GM18909 (cell line): ENCODE results near the gene SRSF6.
"Not testable (repeated sequence)": the region's sequence is repeated elsewhere in the genome, so short reads cannot be mapped to it uniquely, and the experiment has no call there.

Experiments used
- ATAC-seq: cut with Tn5 transposase; IDR thresholded peaks from one replicate; pipeline ENCODE4 v1.9.1; 2021; ENCODE audit warnings: mild to moderate bottlenecking; ENCODE audit not compliant: unreplicated experiment, poor library complexity

Gene SRSF6

DNA sequence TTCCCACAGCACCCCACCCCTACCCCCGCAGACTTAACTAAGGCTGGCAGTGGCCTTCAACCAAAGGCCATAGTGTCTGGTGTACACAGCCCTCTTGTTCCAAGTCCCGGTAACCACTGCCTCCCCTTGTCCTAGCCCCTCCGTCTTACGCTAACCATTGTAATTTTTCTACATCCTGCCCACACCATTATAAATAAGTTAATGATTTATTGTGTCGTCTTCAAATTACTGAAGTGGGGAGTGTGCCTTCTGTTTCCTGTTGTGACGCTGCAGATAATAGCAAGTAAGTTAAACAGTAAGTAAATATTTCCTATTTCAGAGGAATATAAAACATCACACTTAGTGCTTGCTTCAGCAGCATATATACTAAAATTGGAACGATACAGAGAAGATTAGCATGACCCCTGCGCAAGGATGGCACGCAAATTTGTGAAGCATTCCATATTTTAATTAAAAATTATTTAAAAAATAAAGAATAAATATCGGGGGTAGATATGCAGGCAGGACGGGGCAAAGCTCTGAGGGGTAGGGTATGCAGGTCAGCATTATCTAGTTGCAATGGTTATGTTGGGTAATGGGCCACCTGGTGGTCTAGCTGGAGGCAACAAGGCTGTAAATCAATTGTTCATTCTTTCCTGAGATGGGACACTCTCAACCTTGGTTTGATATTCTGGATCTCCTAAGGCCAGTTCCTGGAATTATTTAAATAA is 15.1 kb downstream of the SRSF6 start:
- no peak for ATAC-seq

DNA sequence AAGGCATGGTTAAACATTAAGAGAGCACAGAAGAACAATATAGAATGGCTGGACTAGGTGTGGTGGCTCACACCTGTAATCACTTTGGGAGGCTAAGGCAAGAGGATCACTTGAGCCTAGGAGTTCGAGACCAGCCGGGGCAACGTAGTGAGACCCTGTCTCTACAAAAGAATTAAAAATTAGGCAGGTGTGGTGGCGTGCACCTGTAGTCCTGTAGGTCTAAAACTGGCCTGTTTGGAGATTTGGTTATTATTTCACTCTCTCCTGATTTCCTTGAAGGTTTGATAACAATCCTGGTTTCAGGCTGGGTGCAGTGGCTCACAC is 15.6 kb downstream of the SRSF6 start:
- no peak for ATAC-seq

DNA sequence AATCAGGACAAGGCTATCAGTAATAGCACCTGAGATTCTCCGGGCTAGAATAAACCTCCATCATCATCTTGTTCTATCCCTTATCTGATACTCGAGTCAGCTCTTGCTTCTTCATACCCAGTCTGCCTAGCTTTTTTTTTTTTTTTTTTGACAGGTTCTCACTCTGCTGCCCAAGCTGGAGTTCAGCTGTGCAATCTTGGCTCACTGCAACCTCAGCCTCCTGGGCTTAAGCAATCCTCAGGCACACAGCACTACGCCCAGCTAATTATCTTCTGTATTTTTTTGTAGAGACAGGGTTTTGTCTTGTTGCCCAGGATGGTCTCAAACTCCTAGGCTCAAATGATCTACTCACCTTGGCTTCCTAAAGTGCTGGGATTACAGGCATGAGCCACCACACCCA is 19.5 kb downstream of the SRSF6 start:
- no peak for ATAC-seq

DNA sequence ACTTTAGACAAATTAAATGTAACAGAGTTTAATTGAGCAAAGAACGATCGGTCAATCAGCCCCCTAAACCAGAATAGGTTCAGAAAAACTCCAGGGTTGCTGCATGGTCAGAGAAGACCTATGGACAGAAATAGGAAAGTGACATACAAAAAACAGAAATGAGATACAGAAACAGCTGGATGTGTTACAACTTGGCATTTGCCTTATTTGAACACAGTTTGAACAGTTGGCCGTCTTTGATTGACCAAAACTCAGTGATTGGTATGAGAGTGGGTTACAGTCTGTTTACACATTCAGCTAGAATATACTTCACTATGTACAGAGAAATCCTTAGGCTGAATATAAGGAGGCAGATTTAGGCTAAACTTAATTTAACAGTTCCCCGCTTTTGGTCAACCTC is 19.9 kb downstream of the SRSF6 start:
- ATAC-seq = no peak

DNA sequence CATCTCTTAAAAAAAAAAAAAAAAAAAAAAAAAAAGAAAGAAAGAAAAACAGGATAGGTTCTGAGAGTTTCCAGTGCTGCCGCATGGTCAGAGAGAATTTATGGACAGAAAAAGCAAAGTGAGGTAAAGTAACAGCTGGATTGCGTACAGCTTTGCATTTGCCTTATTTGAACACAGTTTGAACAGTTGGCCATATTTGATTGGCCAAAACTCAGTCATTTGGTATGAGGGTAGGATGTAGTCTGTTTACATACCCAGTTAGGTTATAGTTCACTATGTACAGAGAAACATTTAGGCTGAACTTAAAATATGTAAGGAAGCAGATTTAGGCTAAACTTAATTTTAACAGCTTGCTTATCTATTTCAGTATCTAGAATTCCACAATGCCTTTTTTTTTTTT is 32.3 kb downstream of the SRSF6 start:
- no peak for ATAC-seq

DNA sequence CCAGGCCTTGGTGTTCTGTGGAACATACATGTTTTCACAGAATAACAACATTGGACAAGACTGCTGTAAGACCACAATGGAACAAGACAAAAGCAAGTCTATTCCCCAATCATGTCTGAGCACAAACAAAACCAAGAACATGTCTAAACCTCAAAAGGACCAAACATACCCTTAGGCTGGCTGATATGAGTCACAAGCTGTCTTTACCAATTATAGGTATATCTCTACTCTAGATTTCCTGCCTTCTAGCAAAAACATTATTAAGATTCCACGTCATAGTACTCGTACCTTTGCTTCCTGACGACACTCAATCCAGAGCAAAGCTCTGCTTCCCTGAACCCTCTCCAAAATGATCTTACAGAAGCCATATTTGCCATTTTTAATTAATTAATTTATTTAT is 34.4 kb downstream of the SRSF6 start:
- no peak for ATAC-seq

DNA sequence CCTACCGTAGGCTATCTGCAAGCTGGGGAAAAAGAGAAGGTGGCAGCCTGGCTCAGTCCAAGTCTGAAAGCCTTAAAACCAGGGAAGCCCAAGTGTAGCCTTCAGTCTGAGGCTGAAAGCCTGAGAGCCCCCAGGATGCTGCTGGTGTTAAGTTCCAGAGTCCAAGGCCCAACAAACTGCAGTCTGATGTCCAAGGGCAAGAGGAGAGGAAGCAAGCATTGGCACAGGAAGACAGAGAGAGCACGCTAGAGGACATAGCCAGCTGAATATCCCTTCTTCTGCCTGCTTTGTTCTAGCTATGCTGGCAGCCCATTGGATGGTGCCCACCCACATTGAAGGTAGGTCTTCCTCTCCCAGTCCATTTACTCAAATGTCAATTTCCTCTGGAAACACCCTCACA is 37.7 kb downstream of the SRSF6 start:
- ATAC-seq = no peak

DNA sequence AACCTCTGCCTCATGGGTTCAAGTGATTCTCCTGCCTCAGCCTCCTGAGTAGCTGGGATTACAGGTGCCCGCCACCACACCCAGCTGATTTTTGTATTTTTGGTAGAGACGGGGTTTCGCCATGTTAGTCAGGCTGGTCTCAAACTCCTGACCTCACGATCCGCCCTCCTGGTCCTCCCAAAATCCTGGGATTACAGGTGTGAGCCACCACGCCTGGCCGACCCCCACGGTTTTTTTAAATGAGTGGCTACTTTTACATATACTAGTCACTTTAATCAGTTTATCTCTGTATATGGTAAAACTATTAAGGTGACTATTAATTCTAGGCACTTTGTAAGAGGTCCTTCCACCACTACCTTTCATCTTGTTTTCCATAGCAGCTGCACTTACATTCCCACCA is 44.3 kb downstream of the SRSF6 start:
- not testable (repeated sequence) for ATAC-seq

DNA sequence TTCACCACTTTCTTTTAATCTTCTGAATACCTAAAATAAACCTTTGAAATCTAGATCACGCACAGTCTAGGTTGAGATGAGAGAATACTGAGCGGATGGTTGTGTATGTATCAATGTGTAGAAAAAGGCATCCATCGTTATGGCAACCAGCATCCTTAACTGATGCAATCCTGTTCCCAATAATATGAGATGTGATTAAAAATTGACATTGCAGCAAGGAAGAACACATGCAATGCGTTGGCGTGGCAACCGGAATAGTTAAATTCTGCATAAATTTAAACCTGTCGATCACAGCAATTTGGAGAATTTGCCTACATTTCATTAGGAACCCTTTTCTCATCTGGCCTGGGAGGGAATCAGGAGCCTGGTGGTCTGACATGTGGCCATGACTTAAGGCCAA is 48.5 kb downstream of the SRSF6 start:
- ATAC-seq = no peak

DNA sequence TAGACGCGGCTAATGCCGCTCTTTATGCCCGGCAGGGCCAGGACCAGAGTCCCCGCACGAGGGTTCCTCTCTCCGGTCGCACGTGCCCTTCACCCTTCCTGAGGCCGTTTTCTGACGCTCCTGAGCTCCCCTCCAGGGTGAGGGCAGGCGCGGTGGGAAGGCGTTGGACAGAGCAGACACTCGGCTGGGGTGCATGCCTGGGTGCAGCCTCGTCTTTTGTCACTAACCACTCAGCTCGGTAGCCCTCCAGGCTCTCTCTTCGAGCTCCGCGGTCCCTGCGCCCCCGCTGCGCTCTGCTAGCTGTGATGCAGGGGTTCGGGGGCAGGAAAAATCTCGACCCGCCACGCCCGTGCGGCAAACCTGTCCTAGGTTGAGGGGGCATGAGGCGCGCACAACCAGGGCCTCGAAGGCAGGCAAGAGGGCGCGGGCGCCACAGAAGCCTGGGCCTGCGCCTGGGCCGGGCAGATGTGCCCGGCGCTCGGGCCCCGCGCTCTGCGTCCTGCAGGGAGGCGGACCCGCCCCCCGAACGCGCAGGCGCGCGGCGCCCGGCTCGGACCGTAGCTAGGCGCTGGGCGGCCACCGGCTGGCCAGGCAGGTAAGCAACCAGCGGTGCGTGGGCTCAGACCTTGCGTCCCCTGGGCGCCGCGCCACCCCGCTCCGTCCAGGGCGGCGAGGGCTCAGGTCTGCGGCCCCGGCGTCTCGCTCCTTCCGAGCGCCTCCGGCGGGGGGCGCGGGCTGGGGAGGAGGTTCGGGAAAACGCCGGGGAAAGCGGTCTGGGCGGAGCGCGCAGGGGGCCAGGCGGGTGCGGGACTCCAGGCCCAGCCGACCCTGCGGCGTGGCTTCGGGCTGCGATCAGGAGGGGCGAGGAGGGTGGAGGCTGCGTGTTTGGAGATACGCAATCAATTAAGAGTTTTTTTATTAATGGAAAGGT is 49.7 kb downstream of the SRSF6 start, which contains the start of gene L3MBTL1:
Gene L3MBTL1, plus strand, starts transcription at position 548 of the 931 bp plus-strand sequence. CDS start 5,807 bp downstream, outside the sequence.
- no peak for ATAC-seq

DNA sequence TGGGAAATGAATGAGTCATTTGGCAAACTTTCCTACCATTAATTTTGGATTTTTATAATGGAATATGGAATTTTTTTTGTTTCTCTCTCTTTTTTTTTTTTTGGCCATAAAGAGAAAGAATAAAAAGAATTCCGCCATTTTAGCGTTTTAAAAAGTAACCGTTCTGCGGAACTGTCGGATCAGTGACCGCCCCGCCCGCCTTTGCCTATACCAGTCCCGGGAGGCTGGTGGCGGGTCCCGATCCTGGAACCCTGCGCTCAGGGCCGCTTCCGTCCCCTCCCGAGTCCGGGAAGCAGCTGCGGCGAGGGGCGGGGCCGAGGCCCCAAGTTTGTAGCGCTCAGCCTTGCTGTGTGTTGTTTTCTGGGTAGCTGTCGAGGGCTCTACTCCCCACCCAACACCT is 50.4 kb downstream of the SRSF6 start:
- no peak for ATAC-seq

DNA sequence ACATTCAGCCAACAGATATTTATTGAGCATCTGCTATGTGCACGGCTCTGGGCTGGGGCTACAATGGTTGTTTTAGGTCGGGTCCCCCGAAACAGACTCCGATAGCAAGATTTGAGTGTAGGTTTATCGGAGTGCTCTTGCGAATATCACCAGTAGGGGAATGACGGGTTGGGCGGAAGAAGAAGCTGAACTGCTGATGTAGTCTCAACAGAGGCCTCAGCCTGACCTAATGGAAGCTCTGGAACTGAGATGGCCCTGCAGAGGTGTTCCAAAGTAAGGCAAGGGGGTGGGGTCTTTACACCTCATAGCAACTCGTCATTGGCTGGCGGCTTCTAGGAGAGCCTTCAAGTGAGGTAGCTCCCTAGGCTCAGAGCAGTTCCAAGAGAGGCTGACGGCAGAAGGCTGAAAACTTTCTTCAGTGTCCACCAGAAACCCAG is 50.9 kb downstream of the SRSF6 start:
- ATAC-seq = no peak

DNA sequence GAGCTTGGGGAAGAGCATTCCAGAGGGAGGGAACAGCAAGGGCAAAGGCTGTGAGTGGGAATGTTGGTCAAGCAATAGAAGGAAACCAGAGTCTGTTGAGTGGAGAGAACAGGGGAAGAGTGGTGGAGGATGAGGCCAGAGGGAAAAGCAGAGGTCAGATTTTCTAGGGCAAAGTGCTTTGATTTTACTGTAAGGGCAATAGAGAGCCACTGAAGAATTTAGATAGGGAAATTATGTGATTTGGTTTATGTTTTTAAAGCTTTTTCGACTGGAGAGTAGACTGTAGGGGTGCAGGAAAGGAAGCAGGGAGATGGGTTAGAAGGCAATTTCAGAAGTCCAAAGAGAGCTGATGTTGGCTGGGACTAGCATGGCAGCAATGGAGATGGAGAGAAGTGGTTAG is 54.2 kb downstream of the SRSF6 start:
- no peak for ATAC-seq

DNA sequence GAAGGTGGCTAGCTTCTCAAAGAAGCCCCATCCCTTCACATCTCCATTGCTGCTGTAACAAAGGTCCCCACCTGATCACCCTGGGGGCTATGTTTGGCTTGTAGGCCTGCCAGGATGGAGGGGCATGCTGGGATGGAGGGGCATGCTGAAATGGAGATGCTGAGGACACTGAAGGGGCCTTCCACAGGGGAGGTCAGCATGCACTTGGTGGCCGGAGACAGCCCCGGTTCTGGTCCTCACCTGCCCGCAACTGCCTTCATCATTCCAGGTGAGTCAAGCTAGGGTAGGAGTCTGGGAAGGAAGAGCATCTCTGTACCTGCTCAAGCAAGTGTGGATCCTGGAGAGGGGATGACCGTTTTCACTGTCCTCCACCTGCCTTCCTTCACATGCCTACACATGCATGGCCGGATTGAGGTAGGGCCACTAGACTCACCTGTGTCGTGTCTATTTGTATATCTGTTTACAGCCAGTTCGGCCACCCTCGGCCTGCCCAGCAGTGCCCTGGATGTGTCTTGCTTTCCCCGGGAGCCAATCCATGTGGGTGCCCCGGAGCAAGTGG is 55.8 kb downstream of the SRSF6 start:
- no peak for ATAC-seq
